AG04449 (cell line): Measurements from ENCODE around the gene CMIP.

Experiments used
- CTCF ChIA-PET: fragments of 350-600 bp; formaldehyde crosslinking; extraction: SDS; loops from one replicate; lab custom pipeline; 2021; ENCODE audit warnings: antibody characterized with exemption; lab: Yijun Ruan, JAX
- POLR2A ChIA-PET: fragments of 400-600, 350-600 bp; formaldehyde crosslinking; extraction: SDS; loops from one replicate; lab custom pipeline; 2020; ENCODE audit warnings: antibody characterized with exemption, inconsistent platforms; lab: Yijun Ruan, JAX
- DNase-seq: peaks from one replicate; pipeline ENCODE4 v3.0.0-alpha.2; 2010; ENCODE audit warnings: low read depth, low spot score
- H3K4me3 ChIP-seq: 2 replicates; pipeline ENCODE4 v1.5.1; 2011; ENCODE audit warnings: low read depth, mild to moderate bottlenecking, control low read depth, low read length
- CTCF ChIP-seq: IDR thresholded peaks from one replicate; pipeline ENCODE4 v1.5.1; 2011; ENCODE audit warnings: mild to moderate bottlenecking, moderate library complexity, low read length, control low read depth, inconsistent platforms; ENCODE audit not compliant: insufficient read depth; ENCODE audit errors: missing control alignments

Gene CMIP

GRCh38 chr16:81578636-81579413 is 134.2 kb downstream of the CMIP start:
- no peak for TF ChIP-seq CTCF
- DNase-seq = no peak
- CTCF ChIA-PET = no interaction called here
- POLR2A ChIA-PET = no interaction called here
- H3K4me3 ChIP-seq = no peak overlapping the region

GRCh38 chr16:81581107-81581506 is 136.5 kb downstream of the CMIP start:
- DNase-seq = no peak
- H3K4me3 ChIP-seq = no peak overlapping the region
- ChIA-PET POLR2A (no interaction called here), CTCF (no interaction called here)
- TF ChIP-seq CTCF = no peak

DNA sequence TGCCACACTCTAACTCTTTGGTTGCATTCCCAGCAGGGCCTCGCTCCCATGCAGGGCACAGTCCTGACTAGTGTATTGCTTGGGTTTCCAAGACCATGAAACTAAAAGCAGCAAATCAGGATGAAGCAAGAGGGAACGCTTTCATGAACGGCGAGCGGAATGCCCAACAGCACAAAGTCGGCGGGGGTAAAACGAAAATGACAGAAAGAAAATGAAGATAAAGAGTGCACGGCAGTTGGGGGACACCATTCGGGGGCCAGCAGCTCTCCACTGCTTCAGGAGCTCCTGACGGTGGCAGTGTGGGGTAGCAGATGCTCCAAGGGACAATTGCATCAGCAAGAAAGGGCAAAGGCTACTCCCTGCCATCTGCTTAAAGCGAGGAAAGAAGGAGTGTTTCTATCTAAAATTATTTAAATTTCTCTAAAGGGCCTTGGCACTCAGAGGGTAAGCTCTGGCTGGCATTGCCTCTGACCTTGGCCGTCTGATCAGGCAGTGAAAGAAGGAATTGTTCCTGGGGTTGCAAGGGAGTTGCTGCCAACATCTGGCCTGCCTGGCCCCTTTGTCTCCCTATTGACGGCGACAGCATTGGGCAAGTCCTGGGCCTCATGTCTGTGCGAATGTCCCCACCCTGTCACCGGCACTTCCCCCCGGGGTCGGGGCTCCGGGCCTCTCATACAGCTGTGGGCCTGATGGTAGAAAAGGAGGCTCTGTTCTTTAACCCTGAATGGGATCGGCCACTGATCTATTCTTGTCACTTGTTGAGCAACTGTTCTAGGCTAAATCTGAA is 138.2 kb downstream of the CMIP start:
- ChIA-PET POLR2A (no interaction called here), CTCF (interaction anchor here (1.5 kb wide), 1 partner anchor 10 kb away, joined by 4 read pairs; no protein-coding TSS in a partner anchor)
- TF ChIP-seq CTCF = peak; percentile 23
- DNase-seq = no peak
- no peak overlapping the region for H3K4me3 ChIP-seq

DNA sequence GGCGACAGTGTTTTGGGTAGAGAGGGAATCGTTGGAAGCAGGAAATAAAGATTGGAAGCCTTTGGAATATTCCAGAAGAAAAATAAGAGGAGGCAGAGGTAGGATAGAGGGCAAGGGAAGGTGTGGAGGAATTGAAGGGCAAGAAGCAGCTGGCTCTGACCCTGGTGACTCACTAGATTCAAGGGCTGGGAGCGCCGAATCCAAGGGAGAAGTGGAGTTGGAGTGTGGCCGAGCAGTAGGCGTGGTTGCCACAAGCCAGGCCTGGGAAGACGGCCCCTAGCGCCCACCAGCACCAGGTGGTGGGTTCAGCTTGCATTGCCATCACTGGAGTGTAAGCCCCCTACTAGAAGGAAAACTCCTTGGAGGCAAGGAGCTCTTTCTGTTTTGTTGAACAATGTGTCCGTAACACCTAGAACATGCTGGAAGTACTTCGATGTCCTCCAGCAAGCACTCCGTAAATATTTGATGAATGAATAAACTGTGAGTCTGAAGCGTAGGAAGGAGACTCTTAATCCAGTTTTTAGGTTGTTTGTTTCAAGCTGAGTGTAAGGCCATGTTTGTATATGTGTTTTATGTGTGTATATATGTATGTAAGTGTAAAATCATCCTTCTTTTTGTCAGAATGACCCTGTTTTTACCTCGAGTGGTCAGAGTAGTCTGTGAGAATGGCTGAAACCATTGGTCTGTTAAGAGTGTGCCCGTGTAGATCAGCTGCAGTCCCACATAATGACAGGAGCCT is 139.5 kb downstream of the CMIP start:
- CTCF ChIA-PET = no interaction called here

GRCh38 chr16:81585785-81586184 is 141.2 kb downstream of the CMIP start:
- no peak for DNase-seq
- TF ChIP-seq CTCF = peak; percentile 24
- ChIA-PET POLR2A (no interaction called here), CTCF (interaction anchor here (0.6 to 1.0 kb wide), 2 partner anchors 10 to 22 kb away, joined by 3 read pairs; no protein-coding TSS in a partner anchor)
- H3K4me3 ChIP-seq = no peak overlapping the region

More for the DNA sequence above, 139.5 kb downstream of the CMIP start:
- no peak for DNase-seq
- TF ChIP-seq CTCF = no peak
- POLR2A ChIA-PET = no interaction called here
- H3K4me3 ChIP-seq = no peak overlapping the region

- ChIA-PET POLR2A (no interaction called here), CTCF (interaction anchor here (0.6 to 1.0 kb wide), 2 partner anchors 10 to 22 kb away, joined by 3 read pairs; no protein-coding TSS in a partner anchor)
- no peak for TF ChIP-seq CTCF
- no peak for DNase-seq
- no peak overlapping the region for H3K4me3 ChIP-seq
Measured at GRCh38 chr16:81586417-81586816, 141.8 kb downstream of the CMIP start.
